SU-DHL-6 (cell line): ENCODE results near the gene SLC6A8.

Source experiments
- CTCF ChIP-seq: fragments of 200-600 bp; sonication (generic); IDR thresholded peaks from one replicate; pipeline ENCODE4 v1.5.1; 2017; ENCODE audit warnings: antibody characterized with exemption, mild to moderate bottlenecking, low read length, moderate library complexity; ENCODE audit not compliant: insufficient read depth, poor library complexity, severe bottlenecking
- EZH2phosphoT487 ChIP-seq: fragments of 200-600 bp; sonication (generic), shearing (Covaris generic); conservative IDR thresholded peaks from 2 replicates; pipeline ENCODE4 v1.6.1; 2018; ENCODE audit warnings: mild to moderate bottlenecking, antibody characterized with exemption, low read length, moderate library complexity, mixed read lengths

GRCh38 chrX:153645151-153645550 is 42.6 kb upstream of the SLC6A8 start:
- TF ChIP-seq CTCF (no peak), EZH2phosphoT487 (no peak)
